WERI-Rb-1 (cell line): ENCODE data around the gene SEMA3C.

ENCODE experiments used
- DNase-seq: peaks from one replicate; pipeline ENCODE4 v3.0.0-alpha.2; 2020
- H3K27ac ChIP-seq: fragments of 250-450 bp; sonication (Bioruptor Pico); 2 replicates; pipeline ENCODE4 v1.5.1; 2020; ENCODE audit warnings: mild to moderate bottlenecking, moderate library complexity
- H3K27me3 ChIP-seq: fragments of 250-450 bp; sonication (Bioruptor Pico); 2 replicates; pipeline ENCODE4 v1.5.1; 2021; ENCODE audit warnings: mild to moderate bottlenecking, low read depth, moderate library complexity; ENCODE audit not compliant: insufficient read depth, severe bottlenecking
- H3K36me3 ChIP-seq: fragments of 250-450 bp; sonication (Bioruptor Pico); 2 replicates; pipeline ENCODE4 v1.5.1; 2020; ENCODE audit warnings: mild to moderate bottlenecking, moderate library complexity
- H3K4me3 ChIP-seq: 2 replicates; pipeline ENCODE4 v1.5.1; 2011; ENCODE audit warnings: low read depth, mild to moderate bottlenecking, control low read depth, low read length
- H3K9me3 ChIP-seq: fragments of 250-450 bp; sonication (Bioruptor Pico); 2 replicates; pipeline ENCODE4 v1.5.1; 2021; ENCODE audit warnings: mild to moderate bottlenecking, moderate library complexity; ENCODE audit not compliant: severe bottlenecking
- CTCF ChIP-seq: IDR thresholded peaks from 2 replicates; pipeline ENCODE4 v1.5.1; 2011; ENCODE audit warnings: low read depth, mild to moderate bottlenecking, control low read depth, inconsistent platforms, low read length

Gene SEMA3C

GRCh38 chr7:80943342-80943741, 24.5 kb upstream of the SEMA3C start:
- no peaks in the 10 kb centered on the region for H3K27me3 ChIP-seq
- TF ChIP-seq CTCF = no peak
- H3K27ac ChIP-seq = no peak overlapping the region
- H3K9me3 ChIP-seq = no peaks in the 10 kb centered on the region
- H3K36me3 ChIP-seq = no peaks in the 10 kb centered on the region
- H3K4me3 ChIP-seq = no peak overlapping the region
- DNase-seq = no peak

- TF ChIP-seq CTCF = no peak
- no peak for DNase-seq
- Histone ChIP-seq H3K36me3 (no peaks in the 10 kb centered on the region), H3K27ac (no peak overlapping the region), H3K9me3 (no peaks in the 10 kb centered on the region), H3K27me3 (no peaks in the 10 kb centered on the region), H3K4me3 (no peak overlapping the region)
Observed at GRCh38 chr7:80942261-80943041, 23.6 kb upstream of the SEMA3C start.

- Histone ChIP-seq H3K27me3 (no peaks in the 10 kb centered on the region), H3K9me3 (no peaks in the 10 kb centered on the region), H3K27ac (no peak overlapping the region), H3K36me3 (no peaks in the 10 kb centered on the region), H3K4me3 (no peak overlapping the region)
- no peak for DNase-seq
- no peak for TF ChIP-seq CTCF
Observed at GRCh38 chr7:80941208-80941758, 22.4 kb upstream of the SEMA3C start.

- TF ChIP-seq CTCF = no peak
- no peaks in the 10 kb centered on the region for H3K36me3 ChIP-seq
- no peak for DNase-seq
- no peaks in the 10 kb centered on the region for H3K9me3 ChIP-seq
- no peaks in the 10 kb centered on the region for H3K27me3 ChIP-seq
- H3K4me3 ChIP-seq = no peak overlapping the region
- no peak overlapping the region for H3K27ac ChIP-seq
Observed at GRCh38 chr7:80940539-80941207, 21.8 kb upstream of the SEMA3C start.

GRCh38 chr7:80937336-80937735, 18.5 kb upstream of the SEMA3C start:
- DNase-seq = no peak
- Histone ChIP-seq H3K36me3 (no peaks in the 10 kb centered on the region), H3K27ac (no peak overlapping the region), H3K27me3 (no peaks in the 10 kb centered on the region), H3K9me3 (no peaks in the 10 kb centered on the region), H3K4me3 (no peak overlapping the region)
- TF ChIP-seq CTCF = no peak
